Liver (tissue), 9 donors: ENCODE data around the gene UIMC1. TPM values are rescaled to one million over a fixed set of nuclear protein-coding genes. Genes with fewer than 3 reads are reported as not detected.

Source experiments
- DNase-seq: peaks from one replicate; pipeline ENCODE4 v3.0.0-alpha.2; 2017; ENCODE audit warnings: low spot score
- H3K27ac ChIP-seq, 2 donors: one replicate each; pipeline ENCODE4 v1.7.0; 2013; ENCODE audit warnings: inconsistent platforms in 2 of 2, low read length in 2 of 2, control low read depth in 1 of 2, low read depth in 1 of 2, mild to moderate bottlenecking in 1 of 2
- H3K27me3 ChIP-seq, 4 donors: one replicate each; pipeline versions ENCODE4 v1.6.1 to v1.7.0; 2013; ENCODE audit warnings: low read length in 3 of 4, inconsistent platforms in 1 of 4, mild to moderate bottlenecking in 1 of 4, moderate library complexity in 1 of 4; ENCODE audit not compliant: control insufficient read depth in 4 of 4, insufficient read depth in 4 of 4
- H3K36me3 ChIP-seq, 4 donors: one replicate each; pipeline versions ENCODE4 v1.6.1 to v1.7.0; 2013; ENCODE audit warnings: low read length in 3 of 4, mild to moderate bottlenecking in 3 of 4, low read depth in 1 of 4, moderate library complexity in 1 of 4; ENCODE audit not compliant: control insufficient read depth in 4 of 4, insufficient read depth in 3 of 4
- H3K4me1 ChIP-seq, 4 donors: one replicate each; pipeline versions ENCODE4 v1.6.1 to v1.7.0; 2013; ENCODE audit warnings: low read length in 3 of 4, mild to moderate bottlenecking in 3 of 4, moderate library complexity in 1 of 4; ENCODE audit not compliant: control insufficient read depth in 4 of 4, insufficient read depth in 4 of 4
- H3K4me3 ChIP-seq, 3 donors: one replicate each; pipeline versions ENCODE4 v1.6.1 to v1.7.0; 2013; ENCODE audit warnings: low read length in 3 of 3, control low read depth in 1 of 3, low read depth in 1 of 3, mild to moderate bottlenecking in 1 of 3
- H3K9ac ChIP-seq, 2 donors: one replicate each; pipeline ENCODE4 v1.7.0; 2013; ENCODE audit warnings: low read length in 2 of 2, mild to moderate bottlenecking in 2 of 2, moderate library complexity in 2 of 2, control low read depth in 1 of 2, low read depth in 1 of 2
- H3K9me3 ChIP-seq, 4 donors: one replicate each; pipeline versions ENCODE4 v1.6.1 to v1.7.0; 2013; ENCODE audit warnings: low read length in 3 of 4; ENCODE audit not compliant: control insufficient read depth in 4 of 4
- CTCF ChIP-seq: fragments of 150-350 bp; IDR thresholded peaks from 2 replicates; pipeline ENCODE4 v1.5.1; 2017; ENCODE audit warnings: improper control_type of control experiment, low read depth, low read length; ENCODE audit not compliant: missing input control
- EGR1 ChIP-seq, 2 donors: IDR thresholded peaks; 2 replicates each; pipeline ENCODE4 v1.6.1; 2016 to 2018; ENCODE audit warnings: antibody characterized with exemption in 2 of 2, low read depth in 2 of 2
- FOXA1 ChIP-seq: IDR thresholded peaks from 2 replicates; pipeline ENCODE4 v1.6.1; 2016; ENCODE audit warnings: antibody characterized with exemption
- FOXA2 ChIP-seq: IDR thresholded peaks from 2 replicates; pipeline ENCODE4 v1.6.1; 2016; ENCODE audit warnings: antibody characterized with exemption
- GABPA ChIP-seq, 2 donors: IDR thresholded peaks in 1 of 2; conservative IDR thresholded peaks in 1 of 2; 2 replicates each; pipeline ENCODE4 v1.6.1; 2016; ENCODE audit warnings: antibody characterized with exemption in 2 of 2, mild to moderate bottlenecking in 1 of 2, moderate library complexity in 1 of 2
- HNF4A ChIP-seq, 2 donors: conservative IDR thresholded peaks; 2 replicates each; pipeline ENCODE4 v1.6.1; 2016; ENCODE audit warnings: antibody characterized with exemption in 2 of 2, mild to moderate bottlenecking in 2 of 2
- HNF4G ChIP-seq: IDR thresholded peaks from 2 replicates; pipeline ENCODE4 v1.6.1; 2016; ENCODE audit warnings: antibody characterized with exemption
- JUND ChIP-seq, 2 donors: IDR thresholded peaks; 2 replicates each; pipeline ENCODE4 v1.6.1; 2016; ENCODE audit warnings: antibody characterized with exemption in 2 of 2
- MAX ChIP-seq: IDR thresholded peaks from 2 replicates; pipeline ENCODE4 v1.6.1; 2016; ENCODE audit warnings: antibody characterized with exemption
- NR2F2 ChIP-seq: IDR thresholded peaks from 2 replicates; pipeline ENCODE4 v1.6.1; 2016; ENCODE audit warnings: antibody characterized with exemption
- RAD21 ChIP-seq, 2 donors: IDR thresholded peaks; 2 replicates each; pipeline ENCODE4 v1.6.1; 2016; ENCODE audit warnings: antibody characterized with exemption in 2 of 2, mild to moderate bottlenecking in 2 of 2
- RXRA ChIP-seq, 2 donors: IDR thresholded peaks; 2 replicates each; pipeline ENCODE4 v1.6.1; 2017 to 2018; ENCODE audit warnings: antibody characterized with exemption in 2 of 2, mild to moderate bottlenecking in 1 of 2
- SP1 ChIP-seq: IDR thresholded peaks from 2 replicates; pipeline ENCODE4 v1.6.1; 2018; ENCODE audit warnings: antibody characterized with exemption, mild to moderate bottlenecking
- TAF1 ChIP-seq: conservative IDR thresholded peaks from 2 replicates; pipeline ENCODE4 v1.6.1; 2016; ENCODE audit warnings: antibody characterized with exemption, mild to moderate bottlenecking
- YY1 ChIP-seq: IDR thresholded peaks from 2 replicates; pipeline ENCODE4 v1.6.1; 2016; ENCODE audit warnings: antibody characterized with exemption, mild to moderate bottlenecking
- ZBTB33 ChIP-seq: IDR thresholded peaks from 2 replicates; pipeline ENCODE4 v1.6.1; 2016; ENCODE audit warnings: antibody characterized with exemption
- WGBS: extraction: QIAGEN DNeasy Blood & Tissue Kit; methylation state at CpG from one replicate; pipeline ENCODE4 v1.1.7; 2013; 5-methylcytosine and 5-hydroxymethylcytosine counted together
- polyA plus RNA-seq, 2 donors: library from polyadenylated mRNA; stranded (reverse) in 1 of 2; unstranded in 1 of 2; fragments of 200-250 nt in 1 of 2; fragments of >200 nt in 1 of 2; fragmentation: Nextera tagmentation in 1 of 2; extraction: Ambion mirVana in 1 of 2; gene quantifications; one replicate each; pipeline versions ENCODE4 v1.2.1 to v1.2.3, GENCODE V29; 2013 to 2015
- total RNA-seq, 2 donors: library from RNA; depleted of rRNA; stranded (reverse); fragments of >200 nt; gene quantifications; one replicate each; pipeline ENCODE4 v1.2.3, GENCODE V29; 2014
- TF ChIP-seq, protein P1 (sequence below): IDR thresholded peaks from 2 replicates; pipeline ENCODE4 v1.6.1; 2016; ENCODE audit warnings: antibody characterized with exemption
- TF ChIP-seq, protein P2 (sequence below): IDR thresholded peaks from 2 replicates; pipeline ENCODE4 v1.6.1; 2016; ENCODE audit warnings: antibody characterized with exemption, mild to moderate bottlenecking
- donor health status: healthy.
- donor health status: healthy.
- donor health status: healthy.
- donor health status: healthy.
- donor health status: healthy.

UIMC1 gene
- total and polyA plus RNA-seq, 4 donors: 5.9 to 26.0 (median 11.7) TPM

DNA sequence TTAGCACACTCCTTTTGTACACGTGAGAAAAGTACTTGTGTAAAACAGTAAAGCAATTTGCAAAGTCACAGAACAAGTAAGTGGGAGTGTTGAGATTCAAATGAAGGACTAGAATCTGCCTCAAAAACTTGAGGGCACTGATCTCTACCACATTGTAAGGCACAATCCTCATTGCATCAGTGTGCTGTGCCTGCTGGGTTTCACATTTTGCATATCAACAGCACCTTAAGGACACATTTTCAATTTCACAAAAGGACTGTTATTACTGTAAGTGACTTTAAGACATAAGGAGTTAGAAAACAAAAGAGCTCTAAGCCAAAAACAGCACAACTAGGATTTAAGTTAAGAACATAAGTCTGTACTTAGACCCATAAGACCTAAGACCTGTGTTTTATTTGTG lies 62.8 kb downstream of the UIMC1 start:
- Histone ChIP-seq H3K4me3 (no peak overlapping the region), H3K27ac (no peak overlapping the region), H3K9ac (no peak overlapping the region), H3K27me3 (no peaks in the 10 kb centered on the region), H3K4me1 (no peaks in the 10 kb centered on the region), H3K36me3 (peaks cover 5 to 24% (median 16%) of the 10 kb centered on the region in 4 donors), H3K9me3 (no peaks in the 10 kb centered on the region)
- TF ChIP-seq CTCF (no peak), FOXA2 (no peak), JUND (IDR thresholded peaks at IDR 0.05) (no peak), HNF4G (no peak), RAD21 (IDR thresholded peaks at IDR 0.05) (no peak), HNF4A (conservative IDR thresholded peaks at IDR 0.05) (no peak), TAF1 (no peak), EGR1 (IDR thresholded peaks at IDR 0.05; ENCODE audit: low read depth in 2 of 2) (no peak), RXRA (IDR thresholded peaks at IDR 0.05) (no peak), FOXA1 (no peak), MAX (no peak)
- TF ChIP-seq, protein P1, sequence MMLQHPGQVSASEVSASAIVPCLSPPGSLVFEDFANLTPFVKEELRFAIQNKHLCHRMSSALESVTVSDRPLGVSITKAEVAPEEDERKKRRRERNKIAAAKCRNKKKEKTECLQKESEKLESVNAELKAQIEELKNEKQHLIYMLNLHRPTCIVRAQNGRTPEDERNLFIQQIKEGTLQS: no peak
- DNase-seq: no peak
- WGBS: 87% methylated on average over 1 of the region's 1 CpG

GRCh38 chr5:176941951-176942350 lies 64.6 kb downstream of the UIMC1 start:
- Histone ChIP-seq H3K36me3 (peaks cover 6 to 20% (median 17%) of the 10 kb centered on the region in 4 donors), H3K4me3 (no peak overlapping the region), H3K9ac (no peak overlapping the region), H3K27ac (no peak overlapping the region), H3K9me3 (no peaks in the 10 kb centered on the region), H3K4me1 (peaks cover 0 to 4% (median 0%) of the 10 kb centered on the region in 4 donors), H3K27me3 (no peaks in the 10 kb centered on the region)
- DNase-seq: no peak
- TF ChIP-seq SP1 (no peak), GABPA (IDR thresholded peaks at IDR 0.05 in 1 of 2, conservative IDR thresholded peaks at IDR 0.05 in 1 of 2) (no peak), HNF4A (conservative IDR thresholded peaks at IDR 0.05) (no peak), CTCF (no peak), TAF1 (no peak), FOXA1 (no peak), RAD21 (IDR thresholded peaks at IDR 0.05) (no peak), ZBTB33 (no peak), NR2F2 (no peak), HNF4G (no peak), FOXA2 (no peak), MAX (no peak), RXRA (IDR thresholded peaks at IDR 0.05) (no peak), YY1 (no peak), EGR1 (IDR thresholded peaks at IDR 0.05; ENCODE audit: low read depth in 2 of 2) (no peak)
- TF ChIP-seq, protein P2, sequence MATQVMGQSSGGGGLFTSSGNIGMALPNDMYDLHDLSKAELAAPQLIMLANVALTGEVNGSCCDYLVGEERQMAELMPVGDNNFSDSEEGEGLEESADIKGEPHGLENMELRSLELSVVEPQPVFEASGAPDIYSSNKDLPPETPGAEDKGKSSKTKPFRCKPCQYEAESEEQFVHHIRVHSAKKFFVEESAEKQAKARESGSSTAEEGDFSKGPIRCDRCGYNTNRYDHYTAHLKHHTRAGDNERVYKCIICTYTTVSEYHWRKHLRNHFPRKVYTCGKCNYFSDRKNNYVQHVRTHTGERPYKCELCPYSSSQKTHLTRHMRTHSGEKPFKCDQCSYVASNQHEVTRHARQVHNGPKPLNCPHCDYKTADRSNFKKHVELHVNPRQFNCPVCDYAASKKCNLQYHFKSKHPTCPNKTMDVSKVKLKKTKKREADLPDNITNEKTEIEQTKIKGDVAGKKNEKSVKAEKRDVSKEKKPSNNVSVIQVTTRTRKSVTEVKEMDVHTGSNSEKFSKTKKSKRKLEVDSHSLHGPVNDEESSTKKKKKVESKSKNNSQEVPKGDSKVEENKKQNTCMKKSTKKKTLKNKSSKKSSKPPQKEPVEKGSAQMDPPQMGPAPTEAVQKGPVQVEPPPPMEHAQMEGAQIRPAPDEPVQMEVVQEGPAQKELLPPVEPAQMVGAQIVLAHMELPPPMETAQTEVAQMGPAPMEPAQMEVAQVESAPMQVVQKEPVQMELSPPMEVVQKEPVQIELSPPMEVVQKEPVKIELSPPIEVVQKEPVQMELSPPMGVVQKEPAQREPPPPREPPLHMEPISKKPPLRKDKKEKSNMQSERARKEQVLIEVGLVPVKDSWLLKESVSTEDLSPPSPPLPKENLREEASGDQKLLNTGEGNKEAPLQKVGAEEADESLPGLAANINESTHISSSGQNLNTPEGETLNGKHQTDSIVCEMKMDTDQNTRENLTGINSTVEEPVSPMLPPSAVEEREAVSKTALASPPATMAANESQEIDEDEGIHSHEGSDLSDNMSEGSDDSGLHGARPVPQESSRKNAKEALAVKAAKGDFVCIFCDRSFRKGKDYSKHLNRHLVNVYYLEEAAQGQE: no peak
- TF ChIP-seq, protein P1: no peak
- 91% methylated on average over 9 of the region's 9 CpGs for WGBS
